Mesendoderm (in vitro differentiated cells): ENCODE measurements around the gene REEP6.

Experiments used
- DNase-seq: peaks from one replicate; pipeline ENCODE4 v3.0.0; 2013
- H2AK5ac ChIP-seq: 2 replicates; pipeline ENCODE4 v1.6.1; 2013; ENCODE audit warnings: low read length, inconsistent platforms
- H2BK120ac ChIP-seq: 2 replicates; pipeline ENCODE4 v1.6.1; 2013; ENCODE audit warnings: low read depth, mild to moderate bottlenecking, low read length, moderate library complexity, mixed read lengths
- H2BK15ac ChIP-seq: replicated peaks from 2 replicates; pipeline ENCODE4 v1.6.1; 2013; ENCODE audit warnings: low read depth, mild to moderate bottlenecking, moderate library complexity
- H2BK5ac ChIP-seq: 2 replicates; pipeline ENCODE4 v1.6.1; 2013; ENCODE audit warnings: low read length, inconsistent platforms
- H3K18ac ChIP-seq: 2 replicates; pipeline ENCODE4 v1.6.1; 2013; ENCODE audit warnings: mild to moderate bottlenecking, low read length, mixed read lengths
- H3K23ac ChIP-seq: one replicate; pipeline ENCODE4 v1.6.1; 2013; ENCODE audit warnings: low read length
- H3K27ac ChIP-seq: 2 replicates; pipeline ENCODE4 v1.5.1; 2013; ENCODE audit warnings: low read depth, mild to moderate bottlenecking, inconsistent platforms, low read length, moderate library complexity
- H3K27me3 ChIP-seq: 2 replicates; pipeline ENCODE4 v1.6.1; 2013; ENCODE audit warnings: low read length, control low read depth, mild to moderate bottlenecking, inconsistent platforms; ENCODE audit not compliant: insufficient read depth, poor library complexity
- H3K36me3 ChIP-seq: 2 replicates; pipeline ENCODE4 v1.6.1; 2013; ENCODE audit warnings: low read length, inconsistent platforms; ENCODE audit not compliant: control insufficient read depth, insufficient read depth
- H3K4ac ChIP-seq: one replicate; pipeline ENCODE4 v1.6.1; 2013; ENCODE audit warnings: low read depth, mild to moderate bottlenecking, low read length, moderate library complexity
- H3K4me1 ChIP-seq: 2 replicates; pipeline ENCODE4 v1.6.1; 2013; ENCODE audit warnings: low read depth, low read length, inconsistent platforms; ENCODE audit not compliant: control insufficient read depth
- H3K4me2 ChIP-seq: 2 replicates; pipeline ENCODE4 v1.6.1; 2013; ENCODE audit warnings: low read length
- H3K4me3 ChIP-seq: 2 replicates; pipeline ENCODE4 v1.5.1; 2013; ENCODE audit warnings: mild to moderate bottlenecking, low read length
- H3K56ac ChIP-seq: one replicate; pipeline ENCODE4 v1.6.1; 2013; ENCODE audit warnings: low read length
- H3K79me1 ChIP-seq: 2 replicates; pipeline ENCODE4 v1.6.1; 2013; ENCODE audit warnings: low read length, inconsistent platforms
- H3K79me2 ChIP-seq: 2 replicates; pipeline ENCODE4 v1.6.1; 2013; ENCODE audit warnings: mild to moderate bottlenecking, low read length; ENCODE audit not compliant: control insufficient read depth, insufficient read depth
- H3K9ac ChIP-seq: 2 replicates; pipeline ENCODE4 v1.6.1; 2013; ENCODE audit warnings: low read length, inconsistent platforms
- H4K5ac ChIP-seq: one replicate; pipeline ENCODE4 v1.6.1; 2013; ENCODE audit warnings: low read length
- H4K8ac ChIP-seq: one replicate; pipeline ENCODE4 v1.6.1; 2013; ENCODE audit warnings: low read depth, mild to moderate bottlenecking, control low read depth, low read length, moderate library complexity
- WGBS: extraction: QIAGEN DNeasy Blood & Tissue Kit; methylation state at CpG from one replicate; pipeline ENCODE4 v1.1.7; 2013; ENCODE audit warnings: low lambda C conversion rate, missing lambda C conversion rate; ENCODE audit not compliant: insufficient coverage; ENCODE audit errors: extremely low coverage; 5-methylcytosine and 5-hydroxymethylcytosine counted together

Gene REEP6

GRCh38 chr19:1481893-1482360 lies 9.1 kb upstream of the REEP6 start:
- no CpG with 5 or more reads among the region's 36 CpGs for WGBS

GRCh38 chr19:1482361-1483130 lies 8.4 kb upstream of the REEP6 start:
- Histone ChIP-seq H3K27ac (no peak overlapping the region), H3K4me1 (no peaks in the 10 kb centered on the region), H3K36me3 (no peaks in the 10 kb centered on the region), H4K5ac (no peak overlapping the region), H2BK5ac (no peak overlapping the region), H2BK15ac (no peak overlapping the region), H2BK120ac (no peak overlapping the region), H2AK5ac (no peak overlapping the region), H4K8ac (no peak overlapping the region), H3K4ac (no peak overlapping the region), H3K4me3 (no peak overlapping the region), H3K9ac (no peak overlapping the region), H3K27me3 (no peaks in the 10 kb centered on the region), H3K4me2 (no peak overlapping the region), H3K18ac (no peak overlapping the region), H3K79me1 (peaks cover 3% of the 10 kb centered on the region), H3K79me2 (peaks cover 2% of the 10 kb centered on the region), H3K56ac (no peak overlapping the region), H3K23ac (no peak overlapping the region)
- DNase-seq, result no peak
- WGBS, result no CpG with 5 or more reads among the region's 37 CpGs

More at GRCh38 chr19:1481893-1482360, 9.1 kb upstream of the REEP6 start:
- no peak overlapping the region for H3K18ac ChIP-seq
- H2AK5ac ChIP-seq, result no peak overlapping the region
- no peak overlapping the region for H3K23ac ChIP-seq
- no peak overlapping the region for H4K5ac ChIP-seq
- H3K27ac ChIP-seq, result no peak overlapping the region
- no peak for DNase-seq
- H4K8ac ChIP-seq, result no peak overlapping the region
- H3K79me1 ChIP-seq, result peaks cover 6% of the 10 kb centered on the region
- no peak overlapping the region for H3K9ac ChIP-seq
- H2BK15ac ChIP-seq, result no peak overlapping the region
- H3K4me1 ChIP-seq, result no peaks in the 10 kb centered on the region
- H3K4me2 ChIP-seq, result no peak overlapping the region
- no peak overlapping the region for H3K4ac ChIP-seq
- no peak overlapping the region for H3K56ac ChIP-seq
- peaks cover 2% of the 10 kb centered on the region for H3K79me2 ChIP-seq
- H3K27me3 ChIP-seq, result no peaks in the 10 kb centered on the region
- no peaks in the 10 kb centered on the region for H3K36me3 ChIP-seq
- H2BK5ac ChIP-seq, result no peak overlapping the region
- no peak overlapping the region for H3K4me3 ChIP-seq
- H2BK120ac ChIP-seq, result no peak overlapping the region

GRCh38 chr19:1483131-1483978 lies 7.6 kb upstream of the REEP6 start:
- Histone ChIP-seq H3K4ac (no peak overlapping the region), H3K79me2 (peaks cover 2% of the 10 kb centered on the region)
- WGBS, result no CpG with 5 or more reads among the region's 77 CpGs

GRCh38 chr19:1483979-1484428 lies 7.0 kb upstream of the REEP6 start:
- H3K56ac ChIP-seq, result no peak overlapping the region
- no peak for DNase-seq
- H3K4me1 ChIP-seq, result no peaks in the 10 kb centered on the region
- no peak overlapping the region for H2BK5ac ChIP-seq
- H4K5ac ChIP-seq, result no peak overlapping the region
- H2BK120ac ChIP-seq, result no peak overlapping the region
- no peak overlapping the region for H4K8ac ChIP-seq
- no peaks in the 10 kb centered on the region for H3K79me1 ChIP-seq
- H2BK15ac ChIP-seq, result no peak overlapping the region
- H3K9ac ChIP-seq, result no peak overlapping the region
- H3K36me3 ChIP-seq, result no peaks in the 10 kb centered on the region
- H3K4me2 ChIP-seq, result no peak overlapping the region
- H3K4ac ChIP-seq, result no peak overlapping the region
- no peak overlapping the region for H3K18ac ChIP-seq
- no peaks in the 10 kb centered on the region for H3K79me2 ChIP-seq
- H2AK5ac ChIP-seq, result no peak overlapping the region
- no peaks in the 10 kb centered on the region for H3K27me3 ChIP-seq
- WGBS, result no CpG with 5 or more reads among the region's 23 CpGs
- H3K23ac ChIP-seq, result no peak overlapping the region
- no peak overlapping the region for H3K4me3 ChIP-seq
- H3K27ac ChIP-seq, result no peak overlapping the region

More at GRCh38 chr19:1483131-1483978, 7.6 kb upstream of the REEP6 start:
- Histone ChIP-seq H4K5ac (no peak overlapping the region), H3K23ac (no peak overlapping the region), H3K18ac (no peak overlapping the region), H3K9ac (no peak overlapping the region), H3K27me3 (no peaks in the 10 kb centered on the region), H4K8ac (no peak overlapping the region), H3K36me3 (no peaks in the 10 kb centered on the region), H3K79me1 (peaks cover 3% of the 10 kb centered on the region), H3K4me3 (no peak overlapping the region), H3K4me2 (no peak overlapping the region), H2BK15ac (no peak overlapping the region), H2BK120ac (no peak overlapping the region), H2BK5ac (no peak overlapping the region), H3K27ac (no peak overlapping the region), H2AK5ac (no peak overlapping the region), H3K4me1 (no peaks in the 10 kb centered on the region), H3K56ac (no peak overlapping the region)
- DNase-seq, result no peak

- Histone ChIP-seq H3K4me1 (no peaks in the 10 kb centered on the region), H3K4ac (no peak overlapping the region), H2BK5ac (no peak overlapping the region), H3K56ac (no peak overlapping the region), H3K36me3 (no peaks in the 10 kb centered on the region), H2BK15ac (no peak overlapping the region), H3K4me2 (no peak overlapping the region), H2AK5ac (no peak overlapping the region), H4K8ac (no peak overlapping the region), H3K79me1 (no peaks in the 10 kb centered on the region), H3K18ac (no peak overlapping the region), H2BK120ac (no peak overlapping the region), H3K27me3 (peaks cover 4% of the 10 kb centered on the region), H4K5ac (no peak overlapping the region), H3K79me2 (no peaks in the 10 kb centered on the region), H3K9ac (no peak overlapping the region), H3K23ac (no peak overlapping the region), H3K27ac (no peak overlapping the region), H3K4me3 (no peak overlapping the region)
- no peak for DNase-seq
- WGBS, result no CpG with 5 or more reads among the region's 56 CpGs
These were observed 4.0 kb upstream of the REEP6 start for GRCh38 chr19:1486720-1487575.
